Measurements from ENCODE around the gene GRM4. TPM values are rescaled to one million over a fixed set of nuclear protein-coding genes. Genes with fewer than 3 reads are reported as not detected.
"Not testable (repeated sequence)": the region's sequence is repeated elsewhere in the genome, so short reads cannot be mapped to it uniquely, and the experiment has no call there.

The GRM4 gene
- total RNA-seq, 1 donor from 2014 or later = not detected

DNA sequence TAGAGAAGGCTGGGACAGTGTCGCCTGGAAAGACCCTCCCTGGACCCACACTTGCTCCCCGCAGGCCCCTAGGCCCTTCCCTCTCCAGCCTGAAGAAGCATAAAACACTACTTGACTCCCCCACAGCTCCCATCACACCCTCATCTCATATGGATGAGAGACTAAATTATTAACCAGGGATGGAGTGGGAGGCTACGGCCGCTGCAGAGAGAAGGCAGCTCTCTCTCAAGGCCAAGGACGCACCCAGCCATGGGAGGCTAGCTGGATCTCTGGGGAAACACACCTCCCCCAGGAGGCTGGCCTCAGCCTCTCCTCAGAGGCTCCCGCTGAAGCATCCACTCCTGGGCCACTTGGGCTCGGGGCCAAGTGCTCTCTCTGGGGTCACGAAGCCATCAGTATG is 102.5 kb downstream of the GRM4 start:
- ATAC-seq = no peak
- intact Hi-C loops (cut with DNase I) = no loop called here
- TF ChIP-seq, protein P1, sequence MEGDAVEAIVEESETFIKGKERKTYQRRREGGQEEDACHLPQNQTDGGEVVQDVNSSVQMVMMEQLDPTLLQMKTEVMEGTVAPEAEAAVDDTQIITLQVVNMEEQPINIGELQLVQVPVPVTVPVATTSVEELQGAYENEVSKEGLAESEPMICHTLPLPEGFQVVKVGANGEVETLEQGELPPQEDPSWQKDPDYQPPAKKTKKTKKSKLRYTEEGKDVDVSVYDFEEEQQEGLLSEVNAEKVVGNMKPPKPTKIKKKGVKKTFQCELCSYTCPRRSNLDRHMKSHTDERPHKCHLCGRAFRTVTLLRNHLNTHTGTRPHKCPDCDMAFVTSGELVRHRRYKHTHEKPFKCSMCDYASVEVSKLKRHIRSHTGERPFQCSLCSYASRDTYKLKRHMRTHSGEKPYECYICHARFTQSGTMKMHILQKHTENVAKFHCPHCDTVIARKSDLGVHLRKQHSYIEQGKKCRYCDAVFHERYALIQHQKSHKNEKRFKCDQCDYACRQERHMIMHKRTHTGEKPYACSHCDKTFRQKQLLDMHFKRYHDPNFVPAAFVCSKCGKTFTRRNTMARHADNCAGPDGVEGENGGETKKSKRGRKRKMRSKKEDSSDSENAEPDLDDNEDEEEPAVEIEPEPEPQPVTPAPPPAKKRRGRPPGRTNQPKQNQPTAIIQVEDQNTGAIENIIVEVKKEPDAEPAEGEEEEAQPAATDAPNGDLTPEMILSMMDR (IDR thresholded peaks at IDR 0.05) = no peak

DNA sequence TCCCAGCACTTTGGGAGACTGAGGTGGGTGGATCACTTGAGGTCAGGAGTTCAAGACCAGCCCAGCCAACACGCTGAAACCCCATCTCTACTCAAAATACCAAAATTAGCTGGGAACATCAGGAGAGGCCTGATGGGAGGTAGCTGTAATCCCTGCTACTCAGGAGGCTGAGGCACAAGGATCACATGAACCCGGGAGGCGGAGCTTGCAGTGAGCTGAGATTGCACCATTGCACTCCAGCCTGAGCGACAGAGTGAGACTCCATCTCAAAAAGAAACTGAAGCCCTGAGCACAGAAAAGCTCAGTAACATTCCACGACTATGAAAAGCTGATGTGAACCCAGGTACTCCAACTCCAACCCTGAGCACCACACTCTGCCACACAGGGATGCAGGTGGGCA is 103.9 kb downstream of the GRM4 start:
- H3K4me1 ChIP-seq; H3K27me3 ChIP-seq (ENCODE audit: low read depth); intact Hi-C loops (cut with DNase I); DNase-seq; H3K36me3 ChIP-seq; H3K9me3 ChIP-seq; H3K27ac ChIP-seq; ATAC-seq; H3K4me3 ChIP-seq: not testable (repeated sequence)

More for the DNA sequence above, 102.5 kb downstream of the GRM4 start:
- H3K27ac ChIP-seq = no peak overlapping the region
- H3K27me3 ChIP-seq (ENCODE audit: low read depth) = no peaks in the 10 kb centered on the region
- H3K4me1 ChIP-seq = no peaks in the 10 kb centered on the region
- DNase-seq = no peak
- no peaks in the 10 kb centered on the region for H3K36me3 ChIP-seq
- H3K9me3 ChIP-seq = no peaks in the 10 kb centered on the region
- no peak overlapping the region for H3K4me3 ChIP-seq

DNA sequence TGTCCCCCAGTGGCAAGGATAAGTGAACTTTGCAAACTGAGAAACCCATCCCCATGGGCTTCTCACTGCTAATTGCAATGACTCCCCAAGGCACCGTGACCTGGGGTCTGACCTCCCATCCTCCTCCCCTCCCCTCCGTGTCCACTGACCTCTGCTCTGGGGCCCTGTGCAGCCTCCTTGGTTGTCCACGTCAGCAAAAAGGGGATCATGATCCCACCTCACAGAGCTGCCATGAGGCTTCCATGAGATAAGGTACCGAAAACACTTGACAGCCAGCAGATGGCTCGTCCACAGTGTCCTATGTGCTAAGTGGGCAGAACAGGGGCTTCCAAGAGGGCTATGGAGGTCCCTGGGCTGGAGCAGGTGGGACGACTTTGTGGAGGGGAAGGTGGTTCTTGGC is 104.5 kb downstream of the GRM4 start:
- no peaks in the 10 kb centered on the region for H3K36me3 ChIP-seq

DNA sequence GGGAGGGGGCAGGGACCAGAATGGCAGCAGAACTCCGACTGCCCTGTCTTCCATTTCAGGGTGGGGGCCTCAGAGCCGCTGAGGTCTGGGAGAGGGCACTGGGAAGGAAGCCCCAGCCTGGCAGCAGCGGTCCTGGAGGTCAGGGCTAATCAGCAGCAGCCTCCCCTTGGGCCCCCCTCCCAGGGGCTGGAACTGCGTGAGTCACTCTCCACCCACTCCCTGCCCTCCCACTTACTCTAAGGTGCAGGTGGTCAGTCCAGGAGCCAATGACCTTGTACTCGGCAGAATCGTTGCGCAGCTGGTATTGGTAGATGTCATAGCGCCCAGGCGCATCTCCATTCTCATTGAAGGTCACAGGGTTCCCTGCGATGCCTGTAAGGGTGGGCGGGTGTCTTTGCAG is 105.9 kb downstream of the GRM4 start:
- no peaks in the 10 kb centered on the region for H3K27me3 ChIP-seq (ENCODE audit: low read depth)
- H3K4me1 ChIP-seq = no peaks in the 10 kb centered on the region
- ATAC-seq = no peak
- no peaks in the 10 kb centered on the region for H3K9me3 ChIP-seq
- intact Hi-C loops (cut with DNase I) = no loop called here
- no peak for DNase-seq
- no peaks in the 10 kb centered on the region for H3K36me3 ChIP-seq
- H3K4me3 ChIP-seq = no peak overlapping the region
- H3K27ac ChIP-seq = no peak overlapping the region
- TF ChIP-seq, protein P1 (IDR thresholded peaks at IDR 0.05) = no peak

More for the DNA sequence above, 104.5 kb downstream of the GRM4 start:
- DNase-seq = no peak
- Histone ChIP-seq H3K27ac (no peak overlapping the region), H3K4me3 (no peak overlapping the region), H3K27me3 (ENCODE audit: low read depth) (no peaks in the 10 kb centered on the region), H3K9me3 (no peaks in the 10 kb centered on the region), H3K4me1 (no peaks in the 10 kb centered on the region)
- TF ChIP-seq, protein P1 (IDR thresholded peaks at IDR 0.05) = no peak
- ATAC-seq = no peak
- intact Hi-C loops (cut with DNase I) = no loop called here

DNA sequence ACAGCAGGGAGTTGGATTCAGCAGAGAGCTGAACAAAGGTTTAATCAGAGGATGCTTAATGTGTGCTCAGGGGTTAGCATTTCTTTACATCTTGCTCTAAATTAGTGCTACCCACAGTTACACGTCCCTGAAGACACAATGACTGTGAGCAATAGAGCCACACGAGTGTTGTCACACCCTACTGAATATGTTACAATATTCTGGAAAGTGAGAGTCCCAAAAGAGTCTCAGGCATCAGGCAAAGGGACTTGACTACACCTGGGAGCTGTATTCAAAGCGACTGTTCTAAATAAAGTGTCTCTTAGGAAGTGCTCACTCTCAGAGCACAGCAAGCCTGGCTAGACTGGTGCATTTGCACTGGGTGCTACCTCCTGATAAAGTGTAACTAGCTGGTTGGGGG is 108.7 kb downstream of the GRM4 start:
- H3K27me3 ChIP-seq (ENCODE audit: low read depth) = no peaks in the 10 kb centered on the region
- no peak overlapping the region for H3K27ac ChIP-seq
- intact Hi-C loops (cut with DNase I) = no loop called here
- no peaks in the 10 kb centered on the region for H3K4me1 ChIP-seq
- H3K4me3 ChIP-seq = no peak overlapping the region
- TF ChIP-seq, protein P1 (IDR thresholded peaks at IDR 0.05) = no peak
- no peaks in the 10 kb centered on the region for H3K9me3 ChIP-seq
- DNase-seq (no peak), ATAC-seq (no peak)
- H3K36me3 ChIP-seq = no peaks in the 10 kb centered on the region

DNA sequence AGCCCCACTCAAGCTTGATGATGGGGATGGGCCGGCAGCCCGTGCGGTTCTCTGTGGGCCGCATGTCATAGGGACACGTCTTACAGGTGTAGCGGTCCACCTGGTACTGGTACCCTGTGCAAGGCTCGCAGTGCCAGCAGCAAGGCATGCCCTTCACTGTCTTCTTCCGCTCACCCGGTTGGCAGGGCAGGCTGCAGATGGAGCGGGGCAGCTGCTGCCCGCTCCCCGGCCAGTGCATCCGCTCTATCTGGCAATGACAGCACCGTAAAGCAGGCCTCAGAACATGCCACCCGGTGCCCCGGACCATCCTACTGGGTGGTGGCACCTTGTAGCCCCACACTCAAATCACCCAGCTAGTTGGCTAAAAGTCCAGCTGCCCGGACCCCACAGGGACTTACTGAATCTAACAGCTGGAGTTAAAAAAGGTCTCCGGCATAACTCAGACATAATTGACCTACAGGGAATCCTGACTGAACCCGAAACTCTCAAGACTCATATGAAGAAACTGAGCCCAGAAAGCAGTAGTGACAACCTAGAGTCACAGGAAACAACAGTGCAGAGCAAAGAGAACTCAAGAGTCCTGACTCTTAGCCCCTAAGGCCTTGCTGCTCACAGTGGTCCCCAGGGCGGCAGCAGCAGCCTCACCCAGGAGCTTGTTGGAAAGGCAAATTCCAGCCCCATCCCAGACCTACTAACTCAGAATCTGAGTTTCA is 109.4 kb downstream of the GRM4 start:
- Histone ChIP-seq H3K9me3 (no peaks in the 10 kb centered on the region), H3K4me1 (no peaks in the 10 kb centered on the region), H3K36me3 (no peaks in the 10 kb centered on the region), H3K27ac (no peak overlapping the region), H3K4me3 (no peak overlapping the region), H3K27me3 (ENCODE audit: low read depth) (no peaks in the 10 kb centered on the region)
- TF ChIP-seq, protein P1 (IDR thresholded peaks at IDR 0.05) = no peak
- intact Hi-C loops (cut with DNase I) = no loop called here
- ATAC-seq (no peak), DNase-seq (no peak)

All from lower lobe of right lung (tissue), 2 donors.